GM12878 (cell line): ENCODE measurements around the gene DBR1. TPM values are rescaled to one million over a fixed set of nuclear protein-coding genes. Genes with fewer than 3 reads are reported as not detected.

Experiments
- ATAC-seq: fragments of 200-7000 bp; cut with Tn5 transposase; 3 replicates; pipeline ENCODE4 v1.9.1; 2020; ENCODE audit warnings: mild to moderate bottlenecking, moderate library complexity
- BruUV-seq: library from RNA; stranded (reverse); fragments of 400-500 nt; replicated peaks from 2 replicates; lab custom pipeline; 2021; lab: Mats Ljungman, UMichigan
- CTCF ChIA-PET: fragments of 300-600 bp; sonication (Branson Sonifier 250); formaldehyde crosslinking; extraction: SDS; loops from one replicate; lab custom pipeline; 2021; ENCODE audit warnings: inconsistent platforms; lab: Yijun Ruan, JAX
- POLR2A ChIA-PET: fragments of 350-600 bp; formaldehyde crosslinking; extraction: SDS; loops from one replicate; lab custom pipeline; 2021; ENCODE audit warnings: inconsistent platforms; lab: Charles Lee
- RAD21 ChIA-PET: fragments of 300-600 bp; sonication (Branson Sonifier 250); formaldehyde crosslinking; loops from one replicate; lab custom pipeline; 2023; ENCODE audit warnings: antibody characterized with exemption; ENCODE audit not compliant: unreplicated experiment; lab: Charles Lee
- SMC1A ChIA-PET: fragments of 300-600 bp; sonication (Branson Sonifier 250); formaldehyde crosslinking; loops from one replicate; lab custom pipeline; 2023; ENCODE audit not compliant: unreplicated experiment, uncharacterized antibody; lab: Charles Lee
- DNase-seq: peaks from one replicate; pipeline ENCODE4 v3.0.0-alpha.2; 2011; ENCODE audit warnings: low read depth, low spot score
- FAIRE-seq: peaks from 3 replicates; lab custom pipeline; 2011; peaks lifted over from hg19 to GRCh38; lab: Jason Lieb, UNC
- H2AFZ ChIP-seq: 2 replicates; pipeline ENCODE4 v1.6.0; 2011; ENCODE audit warnings: low read depth, low read length, control low read depth; ENCODE audit not compliant: control insufficient read depth
- H3K27ac ChIP-seq: 2 replicates; pipeline ENCODE4 v1.5.1; 2011; ENCODE audit warnings: control low read depth; ENCODE audit not compliant: control insufficient read depth, insufficient read depth
- H3K27me3 ChIP-seq, 2 experiments: replicated peaks in 1 of 2; 2 replicates each; pipeline versions ENCODE4 v1.6.0 to v1.6.1; 2011; ENCODE audit warnings: low read length in 1 of 2; ENCODE audit not compliant: control insufficient read depth in 2 of 2, insufficient read depth in 2 of 2
- H3K36me3 ChIP-seq, 2 experiments: 2 replicates each; pipeline ENCODE4 v1.5.1; 2011; ENCODE audit warnings: low read length in 1 of 2; ENCODE audit not compliant: control insufficient read depth in 2 of 2, insufficient read depth in 2 of 2
- H3K4me1 ChIP-seq: 2 replicates; pipeline ENCODE4 v1.6.1; 2011; ENCODE audit warnings: mild to moderate bottlenecking, low read length, moderate library complexity, mixed read lengths; ENCODE audit not compliant: control insufficient read depth, insufficient read depth
- H3K4me2 ChIP-seq: 2 replicates; pipeline ENCODE4 v1.6.0; 2011; ENCODE audit warnings: control low read depth; ENCODE audit not compliant: control insufficient read depth, insufficient read depth
- H3K4me3 ChIP-seq: fragments of 200-600 bp; sonication (generic); 2 replicates; pipeline ENCODE4 v1.5.1; 2016
- H3K79me2 ChIP-seq: 2 replicates; pipeline ENCODE4 v1.6.0; 2011; ENCODE audit warnings: low read length; ENCODE audit not compliant: control insufficient read depth, insufficient read depth
- H3K9ac ChIP-seq: 2 replicates; pipeline ENCODE4 v1.8.0; 2011; ENCODE audit warnings: low read length, control low read depth, mixed read lengths; ENCODE audit not compliant: control insufficient read depth, insufficient read depth
- H3K9me3 ChIP-seq: replicated peaks from 3 replicates; pipeline ENCODE4 v1.5.1; 2011; ENCODE audit warnings: mild to moderate bottlenecking, low read length; ENCODE audit not compliant: control insufficient read depth, insufficient read depth
- H4K20me1 ChIP-seq: 2 replicates; pipeline ENCODE4 v1.6.0; 2011; ENCODE audit not compliant: control insufficient read depth, insufficient read depth
- ATF7 ChIP-seq: fragments of 450-650 bp; IDR thresholded peaks from 2 replicates; pipeline ENCODE4 v1.6.1; 2016; ENCODE audit warnings: low read depth, mild to moderate bottlenecking
- BHLHE40 ChIP-seq, 2 experiments: fragments of 450-650 bp in 1 of 2; IDR thresholded peaks; 2 replicates each; pipeline ENCODE4 v1.6.1; 2011 to 2017; ENCODE audit warnings: low read depth in 2 of 2, borderline replicate concordance in 1 of 2, improper control_type of control experiment in 1 of 2, low read length in 1 of 2, mild to moderate bottlenecking in 1 of 2
- CREM ChIP-seq: IDR thresholded peaks from 2 replicates; pipeline ENCODE4 v1.6.1; 2014; ENCODE audit warnings: antibody characterized with exemption, low read depth
- EZH2 ChIP-seq: IDR thresholded peaks from 2 replicates; pipeline ENCODE4 v1.6.1; 2012; ENCODE audit warnings: low read depth, mild to moderate bottlenecking, control low read depth, inconsistent platforms, low read length, borderline replicate concordance; ENCODE audit not compliant: control insufficient read depth
- HCFC1 ChIP-seq: fragments of 150-350 bp; IDR thresholded peaks from 2 replicates; pipeline ENCODE4 v1.6.1; 2014; ENCODE audit warnings: low read length
- KDM1A ChIP-seq: fragments of 200-600 bp; sonication (generic); IDR thresholded peaks from 2 replicates; pipeline ENCODE4 v1.6.1; 2016; ENCODE audit warnings: borderline replicate concordance
- NBN ChIP-seq: fragments of 450-650 bp; IDR thresholded peaks from 2 replicates; pipeline ENCODE4 v1.6.1; 2016
- PML ChIP-seq: IDR thresholded peaks from 2 replicates; pipeline ENCODE4 v1.6.1; 2012; ENCODE audit warnings: low read length, inconsistent platforms
- RB1 ChIP-seq: fragments of 450-650 bp; formaldehyde crosslinking; IDR thresholded peaks from 2 replicates; pipeline ENCODE4 v1.6.1; 2017; ENCODE audit warnings: mild to moderate bottlenecking, borderline replicate concordance
- SIN3A ChIP-seq: IDR thresholded peaks from 2 replicates; pipeline ENCODE4 v1.6.1; 2012; ENCODE audit warnings: low read depth, low read length, improper control_type of control experiment
- WGBS: methylation state at CpG from one replicate; pipeline ENCODE4 v1.1.6; 2016; ENCODE audit warnings: low lambda C conversion rate; ENCODE audit not compliant: insufficient replicate concordance, insufficient coverage; ENCODE audit errors: missing lambda C conversion rate; 5-methylcytosine and 5-hydroxymethylcytosine counted together
- in situ Hi-C: fragments of 300-500 bp; cut with MboI; formaldehyde crosslinking; loops from 9 replicates; pipeline ENCODE4 v1.14.3; 2018; ENCODE audit warnings: mixed read lengths
- intact Hi-C: fragments of 100-400 bp; cut with micrococcal nuclease; formaldehyde crosslinking; loops from one replicate; pipeline ENCODE4 v1.14.2; 2022; ENCODE audit not compliant: unreplicated experiment
- polyA plus RNA-seq, 11 experiments: library from polyadenylated mRNA; depleted of rRNA in 4 of 11; unstranded in 6 of 11; stranded (reverse) in 5 of 11; fragments of >200 nt; fragmentation: Nextera tagmentation in 4 of 11; fragmentation: Illumina TruSeq in 1 of 11; extraction: Ambion mirVana in 4 of 11; extraction: Trizol in 1 of 11; gene quantifications; 1 replicate in 1 of 11; 2 replicates in 10 of 11; pipeline versions ENCODE4 v1.2.1 to v1.2.3, GENCODE V29; 2011 to 2016; ENCODE audit warnings: inconsistent platforms in 2 of 11, missing spikeins in 2 of 11, low read depth in 1 of 11
- total RNA-seq, 4 experiments: library from RNA; depleted of rRNA in 3 of 4; stranded (reverse); fragments of >200 nt in 3 of 4; fragmentation: Illumina TruSeq in 1 of 4; extraction: Trizol in 1 of 4; gene quantifications; 2 replicates each; pipeline versions ENCODE4 v1.2.1 to v1.2.3, GENCODE V29; 2013 to 2021
- TF ChIP-seq, protein P1 (sequence below): IDR thresholded peaks from 2 replicates; pipeline ENCODE4 v1.6.1; 2012; ENCODE audit warnings: mild to moderate bottlenecking, low read depth, low read length
- TF ChIP-seq, protein P2 (sequence below): IDR thresholded peaks from 2 replicates; pipeline ENCODE4 v1.6.1; 2011; ENCODE audit warnings: low read depth, low read length, improper control_type of control experiment, borderline replicate concordance
- TF ChIP-seq, protein P3 (sequence below): IDR thresholded peaks from 2 replicates; pipeline ENCODE4 v1.6.1; 2012; ENCODE audit warnings: low read depth, low read length, improper control_type of control experiment
- TF ChIP-seq, protein P4 (sequence below): IDR thresholded peaks from 2 replicates; pipeline ENCODE4 v1.6.1; 2011; ENCODE audit warnings: borderline replicate concordance, low read depth, mild to moderate bottlenecking, moderate library complexity, mixed read lengths, low read length; ENCODE audit not compliant: insufficient read depth; ENCODE audit errors: extremely low read length
- TF ChIP-seq, protein P5 (sequence below): fragments of 450-650 bp; formaldehyde crosslinking; IDR thresholded peaks from 2 replicates; pipeline ENCODE4 v1.5.0; 2022; ENCODE audit warnings: mild to moderate bottlenecking, missing genetic modification characterization

DBR1 gene
- total and polyA plus RNA-seq, 10 of the 15 experiments (the other 5 are each of a cell fraction or from before 2014, with no cell fraction given) = 4.1 to 17.3 (median 15.8) TPM

DNA sequence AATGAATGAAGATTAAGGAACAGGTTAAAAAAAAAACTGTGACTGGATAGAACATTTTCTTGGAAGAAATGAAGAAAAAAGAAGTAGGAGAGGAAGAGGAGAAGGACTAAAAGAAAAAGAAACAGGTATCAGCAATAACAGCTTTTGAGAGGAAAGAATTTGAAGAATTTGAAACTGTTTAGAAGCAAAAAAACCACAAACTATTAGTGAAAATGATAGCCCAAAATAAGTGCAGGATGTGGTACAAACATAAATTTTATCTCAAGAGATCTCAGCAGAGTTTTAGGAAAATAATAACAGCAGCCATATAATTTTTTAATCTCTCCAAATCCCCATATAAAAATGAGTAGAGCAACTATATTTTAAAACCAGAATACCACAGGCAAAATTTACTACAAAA, 33.8 kb downstream of the DBR1 start (continued):
- TF ChIP-seq, protein P1, sequence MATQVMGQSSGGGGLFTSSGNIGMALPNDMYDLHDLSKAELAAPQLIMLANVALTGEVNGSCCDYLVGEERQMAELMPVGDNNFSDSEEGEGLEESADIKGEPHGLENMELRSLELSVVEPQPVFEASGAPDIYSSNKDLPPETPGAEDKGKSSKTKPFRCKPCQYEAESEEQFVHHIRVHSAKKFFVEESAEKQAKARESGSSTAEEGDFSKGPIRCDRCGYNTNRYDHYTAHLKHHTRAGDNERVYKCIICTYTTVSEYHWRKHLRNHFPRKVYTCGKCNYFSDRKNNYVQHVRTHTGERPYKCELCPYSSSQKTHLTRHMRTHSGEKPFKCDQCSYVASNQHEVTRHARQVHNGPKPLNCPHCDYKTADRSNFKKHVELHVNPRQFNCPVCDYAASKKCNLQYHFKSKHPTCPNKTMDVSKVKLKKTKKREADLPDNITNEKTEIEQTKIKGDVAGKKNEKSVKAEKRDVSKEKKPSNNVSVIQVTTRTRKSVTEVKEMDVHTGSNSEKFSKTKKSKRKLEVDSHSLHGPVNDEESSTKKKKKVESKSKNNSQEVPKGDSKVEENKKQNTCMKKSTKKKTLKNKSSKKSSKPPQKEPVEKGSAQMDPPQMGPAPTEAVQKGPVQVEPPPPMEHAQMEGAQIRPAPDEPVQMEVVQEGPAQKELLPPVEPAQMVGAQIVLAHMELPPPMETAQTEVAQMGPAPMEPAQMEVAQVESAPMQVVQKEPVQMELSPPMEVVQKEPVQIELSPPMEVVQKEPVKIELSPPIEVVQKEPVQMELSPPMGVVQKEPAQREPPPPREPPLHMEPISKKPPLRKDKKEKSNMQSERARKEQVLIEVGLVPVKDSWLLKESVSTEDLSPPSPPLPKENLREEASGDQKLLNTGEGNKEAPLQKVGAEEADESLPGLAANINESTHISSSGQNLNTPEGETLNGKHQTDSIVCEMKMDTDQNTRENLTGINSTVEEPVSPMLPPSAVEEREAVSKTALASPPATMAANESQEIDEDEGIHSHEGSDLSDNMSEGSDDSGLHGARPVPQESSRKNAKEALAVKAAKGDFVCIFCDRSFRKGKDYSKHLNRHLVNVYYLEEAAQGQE = no peak
- TF ChIP-seq, protein P2, sequence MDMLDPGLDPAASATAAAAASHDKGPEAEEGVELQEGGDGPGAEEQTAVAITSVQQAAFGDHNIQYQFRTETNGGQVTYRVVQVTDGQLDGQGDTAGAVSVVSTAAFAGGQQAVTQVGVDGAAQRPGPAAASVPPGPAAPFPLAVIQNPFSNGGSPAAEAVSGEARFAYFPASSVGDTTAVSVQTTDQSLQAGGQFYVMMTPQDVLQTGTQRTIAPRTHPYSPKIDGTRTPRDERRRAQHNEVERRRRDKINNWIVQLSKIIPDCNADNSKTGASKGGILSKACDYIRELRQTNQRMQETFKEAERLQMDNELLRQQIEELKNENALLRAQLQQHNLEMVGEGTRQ = no peak
- TF ChIP-seq EZH2 = no peak
- TF ChIP-seq HCFC1 = no peak
- no peak for TF ChIP-seq RB1

DNA sequence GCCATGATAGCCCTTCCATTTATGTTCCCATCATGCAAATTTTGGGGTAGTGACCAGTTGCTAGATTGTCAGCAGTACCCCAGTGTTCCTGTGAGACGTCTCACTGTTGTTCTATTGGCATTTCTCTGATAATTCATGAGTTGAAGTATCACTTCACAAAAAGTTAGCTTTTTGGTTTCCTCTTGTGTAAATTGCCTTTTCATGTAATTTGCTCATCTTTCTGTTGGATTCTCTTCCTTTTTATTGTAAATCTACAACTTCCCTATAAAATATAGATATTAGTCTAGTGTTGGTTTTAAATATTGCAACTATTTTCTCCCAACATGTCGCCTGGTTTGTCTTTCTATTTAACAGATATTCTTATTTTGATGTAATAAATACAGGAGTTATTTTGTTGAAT, 35.0 kb downstream of the DBR1 start:
- Histone ChIP-seq H3K4me3 (no peak overlapping the region), H3K36me3 (no peaks in the 10 kb centered on the region), H4K20me1 (no peaks in the 10 kb centered on the region), H2AFZ (no peak overlapping the region), H3K9me3 (no peaks in the 10 kb centered on the region), H3K4me1 (no peaks in the 10 kb centered on the region), H3K4me2 (no peak overlapping the region), H3K9ac (no peak overlapping the region), H3K27ac (no peak overlapping the region), H3K79me2 (no peaks in the 10 kb centered on the region), H3K27me3 (no peaks in the 10 kb centered on the region; a peak in 3 of 4 replicates)
- ChIA-PET SMC1A (no interaction called here), RAD21 (no interaction called here), CTCF (no interaction called here), POLR2A (no interaction called here)
- 0% methylated on average over 2 of the region's 2 CpGs for WGBS
- DNase-seq (no peak), FAIRE-seq (no peak), ATAC-seq (no peak)
- no TSS peak for BruUV-seq
- in situ Hi-C loops (no loop called here), intact Hi-C loops (no loop called here)
- TF ChIP-seq, protein P3, sequence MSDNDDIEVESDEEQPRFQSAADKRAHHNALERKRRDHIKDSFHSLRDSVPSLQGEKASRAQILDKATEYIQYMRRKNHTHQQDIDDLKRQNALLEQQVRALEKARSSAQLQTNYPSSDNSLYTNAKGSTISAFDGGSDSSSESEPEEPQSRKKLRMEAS = no peak
- no peak for TF ChIP-seq BHLHE40 (IDR thresholded peaks at IDR 0.05; ENCODE audit: borderline replicate concordance in 1 of 2, low read depth in 2 of 2, low read length in 1 of 2)
- TF ChIP-seq ATF7 = no peak
- no peak for TF ChIP-seq CREM
- TF ChIP-seq SIN3A = no peak
- TF ChIP-seq, protein P4, sequence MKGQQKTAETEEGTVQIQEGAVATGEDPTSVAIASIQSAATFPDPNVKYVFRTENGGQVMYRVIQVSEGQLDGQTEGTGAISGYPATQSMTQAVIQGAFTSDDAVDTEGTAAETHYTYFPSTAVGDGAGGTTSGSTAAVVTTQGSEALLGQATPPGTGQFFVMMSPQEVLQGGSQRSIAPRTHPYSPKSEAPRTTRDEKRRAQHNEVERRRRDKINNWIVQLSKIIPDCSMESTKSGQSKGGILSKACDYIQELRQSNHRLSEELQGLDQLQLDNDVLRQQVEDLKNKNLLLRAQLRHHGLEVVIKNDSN = no peak
- no peak for TF ChIP-seq PML
- TF ChIP-seq NBN = no peak
- no peak for TF ChIP-seq KDM1A
- TF ChIP-seq, protein P5, sequence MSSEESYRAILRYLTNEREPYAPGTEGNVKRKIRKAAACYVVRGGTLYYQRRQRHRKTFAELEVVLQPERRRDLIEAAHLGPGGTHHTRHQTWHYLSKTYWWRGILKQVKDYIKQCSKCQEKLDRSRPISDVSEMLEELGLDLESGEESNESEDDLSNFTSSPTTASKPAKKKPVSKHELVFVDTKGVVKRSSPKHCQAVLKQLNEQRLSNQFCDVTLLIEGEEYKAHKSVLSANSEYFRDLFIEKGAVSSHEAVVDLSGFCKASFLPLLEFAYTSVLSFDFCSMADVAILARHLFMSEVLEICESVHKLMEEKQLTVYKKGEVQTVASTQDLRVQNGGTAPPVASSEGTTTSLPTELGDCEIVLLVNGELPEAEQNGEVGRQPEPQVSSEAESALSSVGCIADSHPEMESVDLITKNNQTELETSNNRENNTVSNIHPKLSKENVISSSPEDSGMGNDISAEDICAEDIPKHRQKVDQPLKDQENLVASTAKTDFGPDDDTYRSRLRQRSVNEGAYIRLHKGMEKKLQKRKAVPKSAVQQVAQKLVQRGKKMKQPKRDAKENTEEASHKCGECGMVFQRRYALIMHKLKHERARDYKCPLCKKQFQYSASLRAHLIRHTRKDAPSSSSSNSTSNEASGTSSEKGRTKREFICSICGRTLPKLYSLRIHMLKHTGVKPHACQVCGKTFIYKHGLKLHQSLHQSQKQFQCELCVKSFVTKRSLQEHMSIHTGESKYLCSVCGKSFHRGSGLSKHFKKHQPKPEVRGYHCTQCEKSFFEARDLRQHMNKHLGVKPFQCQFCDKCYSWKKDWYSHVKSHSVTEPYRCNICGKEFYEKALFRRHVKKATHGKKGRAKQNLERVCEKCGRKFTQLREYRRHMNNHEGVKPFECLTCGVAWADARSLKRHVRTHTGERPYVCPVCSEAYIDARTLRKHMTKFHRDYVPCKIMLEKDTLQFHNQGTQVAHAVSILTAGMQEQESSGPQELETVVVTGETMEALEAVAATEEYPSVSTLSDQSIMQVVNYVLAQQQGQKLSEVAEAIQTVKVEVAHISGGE = no peak
